Transverse colon (tissue), 4 donors: ENCODE results near the gene ZFYVE27.

Source experiments
- CTCF ChIP-seq, 5 experiments: fragments of 200-600 bp in 3 of 5; fragments of 450-650 bp in 2 of 5; sonication (generic) in 3 of 5; IDR thresholded peaks; 1 replicate in 2 of 5; 2 replicates in 3 of 5; pipeline ENCODE4 v1.5.1; 2016 to 2017; ENCODE audit warnings: antibody characterized with exemption in 5 of 5, inconsistent platforms in 3 of 5, mild to moderate bottlenecking in 2 of 5, moderate library complexity in 1 of 5
- EP300 ChIP-seq: sonication (generic); formaldehyde crosslinking; IDR thresholded peaks from one replicate; pipeline ENCODE4 v1.6.1; 2017; ENCODE audit warnings: antibody characterized with exemption, low read depth
- POLR2A ChIP-seq: fragments of 450-650 bp; IDR thresholded peaks from one replicate; pipeline ENCODE4 v1.6.1; 2016; ENCODE audit warnings: antibody characterized with exemption, mild to moderate bottlenecking, moderate library complexity
- POLR2AphosphoS5 ChIP-seq, 3 donors: sonication (generic); formaldehyde crosslinking; IDR thresholded peaks; one replicate each; pipeline ENCODE4 v1.6.1; 2016; ENCODE audit warnings: antibody characterized with exemption in 3 of 3

GRCh38 chr10:97714401-97715258 lies 22.3 kb upstream of the ZFYVE27 start:
- TF ChIP-seq EP300: no peak
- no peak for TF ChIP-seq CTCF (IDR thresholded peaks at IDR 0.05)
- peak; percentile 78 for TF ChIP-seq POLR2A
- TF ChIP-seq POLR2AphosphoS5 (IDR thresholded peaks at IDR 0.05): peak; percentile 17 to 76 (median 51)
